Common myeloid progenitor, CD34-positive (primary cell): Measurements from ENCODE around the gene MFNG.

Experiments used
- CTCF ChIA-PET: fragments of 350-600 bp; sonication (Branson Sonifier 250); formaldehyde crosslinking; loops from one replicate; lab custom pipeline; 2021; ENCODE audit warnings: antibody characterized with exemption; lab: Charles Lee
- POLR2A ChIA-PET: fragments of 350-600 bp; sonication (Branson Sonifier 250); formaldehyde crosslinking; loops from one replicate; lab custom pipeline; 2021; ENCODE audit warnings: antibody characterized with exemption; lab: Charles Lee
- DNase-seq, 3 donors: peaks; one replicate each; pipeline versions ENCODE4 v3.0.0 to v3.0.0-alpha.2; 2013
- H3K27ac ChIP-seq, 2 experiments: 1 replicate in 1 of 2; 2 replicates in 1 of 2; pipeline ENCODE4 v1.7.0; 2013; ENCODE audit warnings: inconsistent platforms in 2 of 2, low read length in 2 of 2, mild to moderate bottlenecking in 2 of 2, low read depth in 1 of 2, moderate library complexity in 1 of 2; ENCODE audit not compliant: severe bottlenecking in 2 of 2, insufficient read depth in 1 of 2, poor library complexity in 1 of 2
- H3K27me3 ChIP-seq, 5 experiments: replicated peaks in 2 of 5; 1 replicate in 3 of 5; 2 replicates in 2 of 5; pipeline versions ENCODE4 v1.6.1 to v1.7.0; 2013; ENCODE audit warnings: low read length in 4 of 5, mild to moderate bottlenecking in 2 of 5, moderate library complexity in 2 of 5, inconsistent platforms in 1 of 5; ENCODE audit not compliant: insufficient read depth in 5 of 5, control insufficient read depth in 4 of 5
- H3K36me3 ChIP-seq, 4 experiments: 1 replicate in 2 of 4; 2 replicates in 2 of 4; pipeline versions ENCODE4 v1.6.1 to v1.7.0; 2013; ENCODE audit warnings: low read length in 3 of 4, control low read depth in 1 of 4, mild to moderate bottlenecking in 1 of 4; ENCODE audit not compliant: control insufficient read depth in 4 of 4, insufficient read depth in 4 of 4
- H3K4me1 ChIP-seq, 4 experiments: 1 replicate in 3 of 4; 2 replicates in 1 of 4; pipeline versions ENCODE4 v1.6.1 to v1.7.1; 2013; ENCODE audit warnings: low read length in 3 of 4, mild to moderate bottlenecking in 3 of 4, control low read depth in 1 of 4, inconsistent platforms in 1 of 4, moderate library complexity in 1 of 4; ENCODE audit not compliant: control insufficient read depth in 4 of 4, insufficient read depth in 4 of 4; ENCODE audit errors: control extremely low read depth in 1 of 4
- H3K4me3 ChIP-seq, 7 experiments: 1 replicate in 4 of 7; 2 replicates in 3 of 7; pipeline versions ENCODE4 v1.5.1 to v1.7.0; 2013; ENCODE audit warnings: mild to moderate bottlenecking in 7 of 7, low read length in 6 of 7, moderate library complexity in 6 of 7, inconsistent platforms in 2 of 7, low read depth in 2 of 7, control low read depth in 1 of 7; ENCODE audit not compliant: insufficient read depth in 4 of 7, control insufficient read depth in 1 of 7; ENCODE audit errors: extremely low read depth in 1 of 7
- H3K9me3 ChIP-seq, 5 experiments: 1 replicate in 4 of 5; 2 replicates in 1 of 5; pipeline versions ENCODE4 v1.6.1 to v1.7.1; 2013; ENCODE audit warnings: low read length in 4 of 5, mild to moderate bottlenecking in 2 of 5, inconsistent platforms in 1 of 5, low read depth in 1 of 5, moderate library complexity in 1 of 5; ENCODE audit not compliant: control insufficient read depth in 4 of 5, insufficient read depth in 2 of 5; ENCODE audit errors: control extremely low read depth in 1 of 5
- WGBS: methylation state at CpG from one replicate; pipeline ENCODE4 v1.1.5; 2013; ENCODE audit not compliant: insufficient coverage; 5-methylcytosine and 5-hydroxymethylcytosine counted together

MFNG gene

GRCh38 chr22:37431801-37432707 is 54.1 kb downstream of the MFNG start:
- peaks cover 0 to 2% (median 0%) of the 10 kb centered on the region in 5 experiments for H3K9me3 ChIP-seq
- 92% methylated on average over 6 of the region's 14 CpGs for WGBS
- H3K27ac ChIP-seq = no peak overlapping the region
- POLR2A ChIA-PET = interaction anchor here (0.7 kb wide), 2 partner anchors 8 to 15 kb away, joined by 3 read pairs; no protein-coding TSS in a partner anchor
- CTCF ChIA-PET = interaction anchor here (0.6 to 5.1 kb wide), 7 partner anchors 18 to 172 kb away, joined by 3 to 82 read pairs (median 5); no protein-coding TSS in a partner anchor
- no peaks in the 10 kb centered on the region for H3K36me3 ChIP-seq
- peak in 2 of 3 donors; percentile 52 to 62 for DNase-seq
- peaks cover 0 to 10% (median 8%) of the 10 kb centered on the region in 4 experiments for H3K4me1 ChIP-seq
- no peak overlapping the region for H3K4me3 ChIP-seq
- H3K27me3 ChIP-seq = peaks cover 3 to 20% (median 12%) of the 10 kb centered on the region in 5 experiments

GRCh38 chr22:37431366-37431765 is 54.8 kb downstream of the MFNG start:
- no peak for DNase-seq
- WGBS = 88% methylated on average over 8 of the region's 9 CpGs
- POLR2A ChIA-PET = interaction anchor here (0.7 kb wide), 1 partner anchor 14 kb away, joined by 3 read pairs; no protein-coding TSS in a partner anchor
- Histone ChIP-seq H3K36me3 (no peaks in the 10 kb centered on the region), H3K4me3 (no peak overlapping the region), H3K4me1 (peaks cover 0 to 17% (median 11%) of the 10 kb centered on the region in 4 experiments), H3K9me3 (peaks cover 0 to 2% (median 0%) of the 10 kb centered on the region in 5 experiments), H3K27me3 (peaks cover 3 to 27% (median 12%) of the 10 kb centered on the region in 5 experiments), H3K27ac (no peak overlapping the region)
- CTCF ChIA-PET = interaction anchor here (0.6 to 5.1 kb wide), 9 partner anchors 11 to 171 kb away, joined by 3 to 82 read pairs (median 5); no protein-coding TSS in a partner anchor

- WGBS = 95% methylated on average over 6 of the region's 6 CpGs
- no peaks in the 10 kb centered on the region for H3K36me3 ChIP-seq
- peaks cover 3 to 31% (median 12%) of the 10 kb centered on the region in 5 experiments for H3K27me3 ChIP-seq
- no peak for DNase-seq
- H3K9me3 ChIP-seq = peaks cover 0 to 2% (median 0%) of the 10 kb centered on the region in 5 experiments
- POLR2A ChIA-PET = interaction anchor here (0.7 kb wide), 1 partner anchor 14 kb away, joined by 3 read pairs; no protein-coding TSS in a partner anchor
- H3K27ac ChIP-seq = no peak overlapping the region
- CTCF ChIA-PET = interaction anchor here (0.6 to 5.1 kb wide), 12 partner anchors 10 to 170 kb away, joined by 3 to 82 read pairs (median 6); no protein-coding TSS in a partner anchor
- H3K4me1 ChIP-seq = peaks cover 0 to 21% (median 12%) of the 10 kb centered on the region in 4 experiments
- no peak overlapping the region for H3K4me3 ChIP-seq
Measured at GRCh38 chr22:37430941-37431340, 55.2 kb downstream of the MFNG start.

GRCh38 chr22:37428649-37429586 is 57.3 kb downstream of the MFNG start:
- H3K27me3 ChIP-seq = peaks cover 3 to 50% (median 20%) of the 10 kb centered on the region in 5 experiments

GRCh38 chr22:37427711-37428635 is 58.2 kb downstream of the MFNG start:
- no peak for DNase-seq
- peaks cover 3 to 53% (median 20%) of the 10 kb centered on the region in 5 experiments for H3K27me3 ChIP-seq
- H3K9me3 ChIP-seq = peaks cover 0 to 2% (median 0%) of the 10 kb centered on the region in 5 experiments
- no peaks in the 10 kb centered on the region for H3K36me3 ChIP-seq
- ChIA-PET POLR2A (no interaction called here), CTCF (interaction anchor here (0.9 to 5.1 kb wide), 20 partner anchors 9 to 169 kb away, joined by 3 to 82 read pairs (median 4); partner anchors contain the start of gene MFNG)
- WGBS = 25% methylated on average over 40 of the region's 59 CpGs
- H3K4me3 ChIP-seq = peak overlapping the region in 6 of 7 experiments; percentile 19 to 64 (median 46)
- peaks cover 0 to 24% (median 14%) of the 10 kb centered on the region in 4 experiments for H3K4me1 ChIP-seq
- no peak overlapping the region for H3K27ac ChIP-seq

More at GRCh38 chr22:37428649-37429586, 57.3 kb downstream of the MFNG start:
- ChIA-PET POLR2A (no interaction called here), CTCF (interaction anchor here (0.9 to 5.1 kb wide), 36 partner anchors 8 to 170 kb away, joined by 3 to 82 read pairs (median 4); partner anchors contain the start of gene MFNG)
- peak; percentile 59 to 78 (median 70) for DNase-seq
- H3K4me3 ChIP-seq = no peak overlapping the region
- no peaks in the 10 kb centered on the region for H3K36me3 ChIP-seq
- peaks cover 0 to 2% (median 0%) of the 10 kb centered on the region in 5 experiments for H3K9me3 ChIP-seq
- WGBS = 26% methylated on average over 10 of the region's 15 CpGs
- H3K27ac ChIP-seq = no peak overlapping the region
- peaks cover 0 to 24% (median 14%) of the 10 kb centered on the region in 4 experiments for H3K4me1 ChIP-seq
